Right lobe of liver (tissue), 4 donors: Measurements from ENCODE around the gene TF.

Experiments used
- POLR2A ChIP-seq: fragments of 450-650 bp; IDR thresholded peaks from one replicate; pipeline ENCODE4 v1.6.1; 2017; ENCODE audit warnings: antibody characterized with exemption, mild to moderate bottlenecking
- TF ChIP-seq, protein P1 (sequence below), 4 donors: fragments of 200-600 bp in 3 of 4; fragments of 450-650 bp in 1 of 4; IDR thresholded peaks; one replicate each; pipeline versions ENCODE4 v1.5.1 to v1.8.0; 2016 to 2022; ENCODE audit warnings: antibody characterized with exemption in 4 of 4, mild to moderate bottlenecking in 2 of 4
- donor health status: DM: no; HTN: no; CAD: no.
- donor health status: DM: no; HTN: no; CAD: no.
- donor health status: DM: no; HTN: yes; CAD: no.

DNA sequence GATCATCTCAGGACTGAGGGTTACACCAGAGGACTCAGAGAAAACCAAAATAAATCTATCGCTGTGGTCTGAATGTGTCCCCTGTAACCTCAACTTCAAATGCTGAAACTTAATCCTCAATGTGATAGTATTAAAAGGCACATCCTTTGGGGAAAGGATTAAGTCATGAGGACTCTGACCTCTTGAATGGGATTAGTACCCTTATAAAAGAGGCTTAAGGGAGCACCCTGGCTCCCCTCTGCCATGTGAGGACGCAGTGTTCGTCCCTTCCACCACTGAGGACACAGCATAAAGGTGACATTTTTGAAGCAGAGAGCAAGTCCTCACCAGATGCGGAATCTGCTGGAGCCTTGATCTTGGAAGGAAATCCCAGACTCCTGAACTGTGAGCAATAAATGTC lies 98.9 kb downstream of the TF start:
- TF ChIP-seq POLR2A: no peak
- TF ChIP-seq, protein P1, sequence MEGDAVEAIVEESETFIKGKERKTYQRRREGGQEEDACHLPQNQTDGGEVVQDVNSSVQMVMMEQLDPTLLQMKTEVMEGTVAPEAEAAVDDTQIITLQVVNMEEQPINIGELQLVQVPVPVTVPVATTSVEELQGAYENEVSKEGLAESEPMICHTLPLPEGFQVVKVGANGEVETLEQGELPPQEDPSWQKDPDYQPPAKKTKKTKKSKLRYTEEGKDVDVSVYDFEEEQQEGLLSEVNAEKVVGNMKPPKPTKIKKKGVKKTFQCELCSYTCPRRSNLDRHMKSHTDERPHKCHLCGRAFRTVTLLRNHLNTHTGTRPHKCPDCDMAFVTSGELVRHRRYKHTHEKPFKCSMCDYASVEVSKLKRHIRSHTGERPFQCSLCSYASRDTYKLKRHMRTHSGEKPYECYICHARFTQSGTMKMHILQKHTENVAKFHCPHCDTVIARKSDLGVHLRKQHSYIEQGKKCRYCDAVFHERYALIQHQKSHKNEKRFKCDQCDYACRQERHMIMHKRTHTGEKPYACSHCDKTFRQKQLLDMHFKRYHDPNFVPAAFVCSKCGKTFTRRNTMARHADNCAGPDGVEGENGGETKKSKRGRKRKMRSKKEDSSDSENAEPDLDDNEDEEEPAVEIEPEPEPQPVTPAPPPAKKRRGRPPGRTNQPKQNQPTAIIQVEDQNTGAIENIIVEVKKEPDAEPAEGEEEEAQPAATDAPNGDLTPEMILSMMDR (IDR thresholded peaks at IDR 0.05): no peak
